Activated CD8-positive, alpha-beta memory T cell treated with anti-CD3 and anti-CD28 coated beads, Interleukin-2, amount 50 U/mL, for 48 hours (primary cell): ENCODE measurements around the gene STK32A.
"Not testable (repeated sequence)": the region's sequence is repeated elsewhere in the genome, so short reads cannot be mapped to it uniquely, and the experiment has no call there.

Experiments used
- DNase-seq: peaks from one replicate; pipeline ENCODE4 v3.0.0-alpha.2; 2020

The STK32A gene

DNA sequence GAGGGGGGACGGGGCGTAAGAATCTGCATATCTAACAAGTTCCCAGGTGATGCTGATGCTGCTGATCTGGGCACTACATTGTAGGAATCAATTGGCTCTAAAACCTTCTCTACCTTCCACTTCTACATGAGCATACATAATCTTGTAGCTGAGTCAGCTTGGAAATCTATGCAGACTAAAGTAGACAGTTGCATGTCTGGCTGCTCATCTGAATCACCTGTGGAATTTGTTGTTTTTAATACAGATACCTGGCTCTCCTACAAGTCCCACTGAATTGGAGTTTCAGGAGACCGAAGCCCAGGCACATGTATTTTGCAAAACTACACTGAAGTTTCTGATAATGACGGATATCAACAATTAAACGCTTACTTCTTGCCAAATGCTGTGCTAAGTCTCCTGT is 113.6 kb downstream of the STK32A start:
- DNase-seq, result no peak

- no peak for DNase-seq
Observed at GRCh38 chr5:147349241-147349640, 114.4 kb downstream of the STK32A start.

DNA sequence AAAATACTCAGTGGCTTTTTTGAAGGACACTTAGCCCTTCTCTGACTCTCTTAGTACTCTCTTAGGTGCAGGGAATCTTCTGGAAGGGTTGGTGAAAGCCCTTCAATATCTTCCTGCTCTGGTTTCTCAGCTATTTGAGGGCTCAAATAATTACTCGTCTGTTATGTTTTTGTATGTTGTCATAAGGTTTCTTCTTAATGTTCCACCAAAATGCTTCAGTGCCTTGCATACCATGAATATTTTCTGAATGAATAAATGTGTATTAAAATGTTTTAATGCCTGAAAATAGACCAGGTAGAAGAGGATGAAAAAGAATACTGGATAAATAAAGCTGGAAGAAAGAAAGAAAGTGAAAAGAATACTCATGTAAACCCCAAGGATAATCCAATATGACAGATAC is 124.3 kb downstream of the STK32A start:
- DNase-seq, result no peak

DNA sequence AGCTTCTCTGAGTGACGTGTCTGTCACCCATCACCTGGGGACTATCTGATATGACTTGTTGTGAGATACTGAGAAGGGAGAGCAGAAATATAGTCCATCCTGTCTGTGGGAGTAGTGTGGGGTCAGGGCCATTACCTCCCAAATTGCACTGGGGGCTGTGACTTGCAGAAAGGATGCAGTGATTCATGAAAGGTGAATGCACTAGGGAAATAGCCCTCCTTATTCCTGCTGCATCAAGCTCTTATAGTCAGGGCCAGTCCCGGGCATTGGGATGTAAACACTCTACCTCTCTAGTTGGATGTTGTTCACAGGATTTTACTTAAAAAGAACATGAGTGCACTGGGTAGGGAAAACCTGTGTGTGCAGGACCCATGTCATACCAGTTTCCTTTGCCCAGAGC is 124.8 kb downstream of the STK32A start:
- no peak for DNase-seq

DNA sequence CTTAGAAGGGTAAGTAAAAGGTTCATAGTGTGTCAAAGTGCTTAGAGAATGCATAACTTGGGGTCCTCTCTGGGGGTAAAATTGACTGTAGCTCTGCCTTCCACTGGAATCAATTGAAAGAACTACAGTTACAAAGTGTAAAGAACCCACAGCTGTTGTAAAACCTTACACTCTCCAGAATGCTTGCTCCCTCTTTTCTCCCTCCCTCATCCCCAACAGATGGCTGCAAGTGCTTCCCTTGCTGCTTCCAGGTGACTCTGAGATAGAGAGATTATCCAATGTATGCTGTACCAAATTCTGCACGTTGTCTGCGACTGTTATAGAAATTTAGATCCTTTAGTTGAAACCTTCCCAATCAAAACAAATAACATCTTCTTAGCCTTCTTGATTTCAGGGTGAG is 126.0 kb downstream of the STK32A start:
- DNase-seq, result no peak

DNA sequence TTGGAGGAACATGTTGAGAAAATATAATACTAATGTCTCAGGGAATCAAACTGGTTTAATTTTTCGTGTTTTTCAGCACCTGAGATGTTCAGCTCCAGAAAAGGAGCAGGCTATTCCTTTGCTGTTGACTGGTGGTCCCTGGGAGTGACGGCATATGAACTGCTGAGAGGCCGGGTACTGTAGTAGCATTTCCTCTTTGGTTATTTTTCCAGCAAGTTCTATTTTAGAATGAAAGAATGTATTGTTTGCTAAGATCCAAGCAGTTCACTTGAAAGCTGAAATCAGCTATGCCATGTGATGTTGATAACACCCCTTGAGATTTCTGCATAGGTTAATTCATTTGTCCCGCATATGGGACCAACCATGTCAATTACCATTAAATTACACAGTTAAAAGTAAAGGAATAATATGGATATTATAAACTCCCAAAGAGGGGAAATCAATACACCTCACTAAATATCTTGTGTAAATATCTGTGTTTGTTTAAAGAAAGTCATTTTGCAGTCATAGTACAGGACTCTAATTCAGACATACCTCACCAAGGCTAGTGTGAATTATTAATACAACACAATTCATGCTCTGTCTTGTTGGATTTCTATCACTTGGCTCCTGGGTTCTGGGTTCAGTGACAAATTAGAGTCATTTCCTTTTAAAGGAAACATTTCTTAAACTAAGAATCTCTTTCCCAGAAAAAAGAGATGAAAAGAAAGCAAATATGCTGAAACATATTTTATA is 126.8 kb downstream of the STK32A start:
- DNase-seq, result no peak

- not testable (repeated sequence) for DNase-seq
Observed at GRCh38 chr5:147367381-147367780, 132.6 kb downstream of the STK32A start.

- DNase-seq, result no peak
Observed at GRCh38 chr5:147369742-147370374, 135.0 kb downstream of the STK32A start.

- no peak for DNase-seq
Observed at GRCh38 chr5:147371290-147371689, 136.5 kb downstream of the STK32A start.

DNA sequence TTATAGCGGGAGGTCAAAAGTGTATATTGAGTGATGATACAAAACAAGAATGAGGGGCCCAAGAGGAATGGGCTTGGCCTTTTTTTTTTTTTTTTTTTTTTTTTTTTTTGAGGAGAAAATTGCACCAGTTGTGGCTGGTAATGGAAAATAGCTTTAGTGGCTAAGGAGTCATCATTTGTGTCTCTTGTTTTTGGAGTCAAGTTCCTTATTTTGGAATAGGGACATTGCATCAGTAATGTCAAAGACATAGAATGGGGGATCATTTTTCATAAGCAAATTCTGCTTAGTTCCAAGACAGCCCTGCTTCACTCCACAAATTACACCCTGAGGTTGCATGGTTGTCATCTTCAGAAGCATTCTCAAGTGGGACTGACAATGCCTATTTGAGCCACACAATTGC is 137.4 kb downstream of the STK32A start:
- no peak for DNase-seq

DNA sequence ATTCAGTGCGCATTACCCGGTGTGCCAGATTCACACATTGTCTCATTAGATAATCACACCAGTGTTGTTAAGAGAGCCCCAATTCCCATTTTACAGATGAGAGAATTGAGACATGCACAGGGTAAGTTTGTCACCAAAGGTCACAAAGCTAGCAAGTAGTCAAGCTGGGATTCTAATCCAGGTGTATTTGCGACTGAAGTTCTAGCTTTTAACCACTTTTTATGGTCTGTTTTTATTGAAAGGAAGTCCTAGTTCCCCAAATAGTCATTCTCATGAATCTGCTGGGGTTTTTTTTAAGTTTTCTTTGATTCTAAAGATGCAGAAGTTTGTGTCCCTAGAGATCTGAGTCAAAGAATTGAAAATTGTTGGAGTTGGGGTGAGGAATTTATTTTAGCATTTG is 138.5 kb downstream of the STK32A start:
- no peak for DNase-seq

DNA sequence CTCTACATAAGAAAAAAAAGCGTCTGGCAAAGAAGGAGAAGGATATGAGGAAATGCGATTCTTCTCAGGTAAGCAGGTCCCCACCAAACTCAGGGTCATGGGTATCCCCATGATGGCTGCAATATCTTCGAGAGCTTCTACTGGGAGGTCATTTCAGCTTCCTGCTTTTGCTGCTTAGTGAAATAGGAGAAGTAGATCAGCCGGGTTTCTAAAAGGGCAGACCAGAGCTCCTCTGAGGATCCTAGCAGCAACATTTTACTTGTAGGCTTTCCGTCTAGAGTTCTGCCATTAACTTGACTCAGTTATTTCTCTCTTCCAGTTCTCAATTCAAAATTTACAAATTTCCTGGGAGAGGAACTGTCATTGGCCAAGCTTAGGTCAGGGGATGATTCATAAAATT is 140.3 kb downstream of the STK32A start:
- no peak for DNase-seq

GRCh38 chr5:147377682-147378081 is 142.9 kb downstream of the STK32A start:
- no peak for DNase-seq

- DNase-seq, result no peak
Observed at GRCh38 chr5:147381555-147381954, 146.7 kb downstream of the STK32A start.

GRCh38 chr5:147382776-147383175 is 147.9 kb downstream of the STK32A start:
- no peak for DNase-seq

DNA sequence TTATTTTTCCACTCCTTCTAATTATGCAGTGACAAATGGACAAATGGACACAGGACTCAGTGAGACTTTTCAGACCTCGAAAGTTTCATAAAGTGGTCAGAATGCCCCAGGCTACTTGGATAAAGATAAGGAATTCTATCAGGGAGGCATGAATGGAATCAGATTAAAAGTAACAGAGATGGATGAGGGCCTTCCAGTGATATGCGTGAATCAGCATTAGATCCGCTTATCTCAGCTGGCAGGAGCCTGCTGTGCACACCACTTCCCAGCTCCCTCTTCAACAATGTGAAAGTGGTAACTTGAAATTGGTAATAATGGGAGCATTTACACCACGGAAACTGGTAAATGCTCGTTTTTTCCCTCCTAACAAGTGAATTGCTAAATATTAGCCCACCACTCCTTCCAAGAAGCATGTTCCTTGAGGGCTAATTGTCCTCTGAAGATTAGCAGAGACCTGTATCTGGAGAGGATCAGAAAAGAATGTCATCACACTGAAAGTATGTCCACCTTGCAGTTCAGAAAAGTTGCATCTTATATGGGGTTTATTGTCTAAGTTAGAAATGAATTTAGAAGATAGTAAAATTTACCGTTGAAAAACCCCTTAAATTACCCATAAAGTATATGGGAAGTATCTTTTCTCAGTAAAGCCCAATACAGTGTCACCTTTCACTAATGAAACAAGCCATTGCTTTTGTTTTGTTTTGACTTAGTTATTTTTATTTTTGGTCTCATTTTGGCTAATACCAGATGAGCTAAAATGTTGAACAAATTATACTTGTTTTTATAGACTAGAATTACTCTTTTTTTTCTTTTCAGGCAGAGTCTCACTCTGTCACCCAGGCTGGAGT is 149.7 kb downstream of the STK32A start:
- DNase-seq, result no peak

- no peak for DNase-seq
Observed at GRCh38 chr5:147387109-147387508, 152.3 kb downstream of the STK32A start.

GRCh38 chr5:147388184-147389108 is 153.6 kb downstream of the STK32A start:
- no peak for DNase-seq

DNA sequence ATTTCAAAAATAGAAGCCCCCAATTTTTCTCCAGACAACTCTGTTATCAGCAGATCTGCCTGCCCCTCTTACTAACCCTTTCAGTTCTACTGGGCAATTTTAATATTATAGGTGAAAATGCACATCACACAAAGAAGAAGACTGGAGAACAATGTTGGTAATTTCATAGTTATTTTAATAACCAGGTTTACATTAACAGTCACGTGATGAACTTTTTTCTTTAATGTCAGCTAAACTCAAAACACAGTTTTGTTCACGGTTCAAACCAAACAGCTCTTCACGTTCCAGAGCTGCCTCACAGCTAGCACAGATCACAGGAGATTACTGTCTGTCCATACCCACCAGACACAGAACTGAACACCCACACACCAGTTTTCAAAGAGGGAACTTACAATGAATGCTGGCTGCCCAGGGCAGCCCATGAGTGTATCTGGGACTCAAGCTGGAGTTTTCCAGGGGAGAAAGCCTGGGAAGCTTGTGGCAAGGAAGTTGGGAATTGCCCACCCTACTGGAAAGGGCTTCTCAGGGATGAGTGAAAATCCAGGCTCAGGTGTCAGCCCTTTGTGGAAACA is 155.9 kb downstream of the STK32A start:
- DNase-seq, result no peak

DNA sequence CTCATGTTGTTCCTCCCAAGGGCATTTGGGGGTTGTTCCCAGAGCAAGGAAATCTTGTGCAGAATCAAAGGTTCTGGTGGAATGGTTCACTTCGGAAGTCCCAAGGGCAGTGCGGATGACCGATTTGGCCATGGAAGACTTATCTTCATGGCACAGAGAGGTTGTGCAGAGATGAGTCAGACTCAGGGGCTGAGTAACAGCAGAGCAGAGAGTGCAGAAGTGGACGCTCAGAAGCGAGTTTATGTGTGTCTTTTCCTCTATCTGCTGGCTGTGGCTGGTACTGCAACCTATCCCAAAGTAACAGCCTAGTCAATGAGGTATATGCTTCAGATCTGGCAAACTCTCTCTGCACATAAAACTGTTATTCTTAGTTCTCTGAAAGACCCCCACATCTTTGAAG is 157.0 kb downstream of the STK32A start:
- no peak for DNase-seq

DNA sequence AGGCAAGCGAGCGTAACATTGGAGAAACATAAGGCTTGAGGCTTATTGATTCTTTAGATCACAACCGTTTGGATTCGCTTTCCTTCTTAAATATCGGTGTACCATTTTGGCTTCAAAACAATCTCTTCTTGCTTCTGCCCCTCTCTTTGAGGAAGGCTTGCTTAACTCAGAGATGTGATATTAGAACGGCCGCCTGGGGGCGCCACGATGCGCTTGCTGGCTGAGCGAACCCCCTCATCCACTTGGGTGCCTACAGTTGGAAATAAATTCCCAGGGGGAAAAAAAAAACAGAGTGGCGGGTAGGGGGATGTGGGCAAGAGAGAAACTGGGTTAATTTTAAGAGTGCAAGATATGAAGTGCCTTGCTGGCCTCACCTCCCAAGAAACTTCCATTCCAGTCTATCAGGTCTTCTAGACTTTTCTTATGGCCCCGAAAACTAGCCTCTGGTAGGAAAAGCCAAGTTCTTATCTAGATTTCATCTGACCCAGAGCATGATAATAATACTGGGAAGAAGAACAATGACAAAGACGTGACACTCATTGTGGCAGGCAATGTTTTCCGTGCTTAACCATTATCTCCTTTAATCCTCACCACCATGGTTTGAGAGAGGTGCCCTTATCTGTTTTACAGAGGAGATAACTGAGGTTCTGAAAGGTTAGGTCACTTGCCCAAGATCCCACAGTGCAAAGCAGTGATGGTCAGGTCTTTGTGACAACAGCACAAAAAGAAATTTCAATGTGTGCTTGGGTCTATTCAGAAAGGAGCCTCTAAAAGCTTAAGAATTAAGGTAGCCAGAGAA is 159.2 kb downstream of the STK32A start:
- no peak for DNase-seq
